GM18499 (cell line): ENCODE results near the gene TRDN.

Experiments used
- ATAC-seq: cut with Tn5 transposase; IDR thresholded peaks from one replicate; pipeline ENCODE4 v1.9.1; 2021; ENCODE audit warnings: moderate number of reproducible peaks; ENCODE audit not compliant: insufficient read depth, unreplicated experiment

TRDN gene

GRCh38 chr6:123427008-123427407 lies 209.7 kb downstream of the TRDN start:
- ATAC-seq = no peak

- no peak for ATAC-seq
Measured at GRCh38 chr6:123423130-123423529, 213.6 kb downstream of the TRDN start.

GRCh38 chr6:123420512-123420911 lies 216.2 kb downstream of the TRDN start:
- no peak for ATAC-seq

GRCh38 chr6:123418071-123418470 lies 218.7 kb downstream of the TRDN start:
- no peak for ATAC-seq

GRCh38 chr6:123417535-123417934 lies 219.2 kb downstream of the TRDN start:
- ATAC-seq = no peak

- ATAC-seq = peak; percentile 88
Measured at GRCh38 chr6:123415844-123416468, 220.8 kb downstream of the TRDN start.

GRCh38 chr6:123404975-123405374 lies 231.8 kb downstream of the TRDN start:
- no peak for ATAC-seq

GRCh38 chr6:123402052-123402451 lies 234.7 kb downstream of the TRDN start:
- ATAC-seq = peak; percentile 94

GRCh38 chr6:123398072-123398471 lies 238.7 kb downstream of the TRDN start:
- ATAC-seq = no peak

GRCh38 chr6:123393331-123393730 lies 243.4 kb downstream of the TRDN start:
- no peak for ATAC-seq

- ATAC-seq = no peak
Measured at GRCh38 chr6:123383718-123384117, 253.0 kb downstream of the TRDN start.

- no peak for ATAC-seq
Measured at GRCh38 chr6:123380257-123380656, 256.5 kb downstream of the TRDN start.

GRCh38 chr6:123372737-123373136 lies 264.0 kb downstream of the TRDN start:
- ATAC-seq = no peak

- no peak for ATAC-seq
Measured at GRCh38 chr6:123363912-123364311, 272.8 kb downstream of the TRDN start.

- no peak for ATAC-seq
Measured at GRCh38 chr6:123360359-123360758, 276.4 kb downstream of the TRDN start.

GRCh38 chr6:123352705-123353104 lies 284.0 kb downstream of the TRDN start:
- ATAC-seq = no peak

GRCh38 chr6:123352279-123352678 lies 284.5 kb downstream of the TRDN start:
- no peak for ATAC-seq

GRCh38 chr6:123343836-123344235 lies 292.9 kb downstream of the TRDN start:
- ATAC-seq = no peak

GRCh38 chr6:123338394-123338793 lies 298.4 kb downstream of the TRDN start:
- no peak for ATAC-seq

GRCh38 chr6:123333000-123333756 lies 303.6 kb downstream of the TRDN start:
- ATAC-seq = no peak

- ATAC-seq = no peak
Measured at GRCh38 chr6:123332070-123332469, 304.7 kb downstream of the TRDN start.

GRCh38 chr6:123329337-123329736 lies 307.4 kb downstream of the TRDN start:
- ATAC-seq = no peak
